Ovary (tissue), 3 donors: ENCODE measurements around the gene BAIAP3.

Experiments used
- CTCF ChIP-seq, 3 donors: fragments of 450-650 bp in 2 of 3; fragments of 200-600 bp in 1 of 3; IDR thresholded peaks; one replicate each; pipeline versions ENCODE4 v1.5.1 to v1.8.0; 2016 to 2022; ENCODE audit warnings: antibody characterized with exemption in 3 of 3, mild to moderate bottlenecking in 1 of 3
- POLR2A ChIP-seq: fragments of 450-650 bp; IDR thresholded peaks from one replicate; pipeline ENCODE4 v1.6.1; 2017; ENCODE audit warnings: antibody characterized with exemption, mild to moderate bottlenecking, moderate library complexity
- donor health status: DM: no; HTN: no; CAD: no.

DNA sequence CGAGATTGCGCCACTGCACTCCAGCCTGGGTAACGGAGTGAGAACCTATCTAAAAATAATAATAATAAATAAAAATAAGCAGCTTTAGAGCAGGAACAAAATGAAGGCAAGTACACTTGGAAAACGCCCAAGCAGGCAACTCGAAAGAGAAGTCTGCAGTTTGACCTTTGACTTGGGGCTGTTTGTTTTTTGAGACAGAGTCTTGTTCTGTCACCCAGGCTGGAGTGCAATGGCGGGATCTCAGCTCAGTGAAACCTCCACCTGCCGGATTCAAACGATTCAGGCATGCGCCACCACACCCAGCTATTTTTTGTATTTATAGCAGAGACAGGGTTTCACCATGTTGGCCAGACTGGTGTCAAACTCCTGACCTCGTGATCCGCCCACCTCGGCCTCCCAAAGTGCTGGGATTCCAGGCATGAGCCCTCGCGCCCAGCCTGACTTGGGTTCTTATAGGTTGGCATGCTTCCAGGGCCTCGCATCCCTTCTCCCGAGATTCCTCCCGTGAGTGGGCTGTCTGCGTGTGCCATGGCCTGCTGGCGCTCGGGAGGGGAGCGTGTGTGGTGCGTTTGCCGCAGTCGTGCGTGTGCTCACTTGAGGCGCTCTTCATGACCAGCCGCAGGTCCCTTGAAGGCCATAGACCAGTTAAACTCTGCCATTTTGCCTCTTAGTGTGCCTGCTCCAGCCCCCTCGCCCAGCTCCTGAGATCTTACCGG lies 42.4 kb upstream of the BAIAP3 start:
- TF ChIP-seq CTCF (IDR thresholded peaks at IDR 0.05) (no peak), POLR2A (no peak)
